Activated T-cell treated with anti-CD3 and anti-CD28 coated beads, Interleukin-2, amount 50 U/mL, for 48 hours (primary cell): Measurements from ENCODE around the gene ABHD17B.

Source experiments
- DNase-seq, 2 experiments: peaks; one replicate each; pipeline ENCODE4 v3.0.0-alpha.2; 2020

Gene ABHD17B

DNA sequence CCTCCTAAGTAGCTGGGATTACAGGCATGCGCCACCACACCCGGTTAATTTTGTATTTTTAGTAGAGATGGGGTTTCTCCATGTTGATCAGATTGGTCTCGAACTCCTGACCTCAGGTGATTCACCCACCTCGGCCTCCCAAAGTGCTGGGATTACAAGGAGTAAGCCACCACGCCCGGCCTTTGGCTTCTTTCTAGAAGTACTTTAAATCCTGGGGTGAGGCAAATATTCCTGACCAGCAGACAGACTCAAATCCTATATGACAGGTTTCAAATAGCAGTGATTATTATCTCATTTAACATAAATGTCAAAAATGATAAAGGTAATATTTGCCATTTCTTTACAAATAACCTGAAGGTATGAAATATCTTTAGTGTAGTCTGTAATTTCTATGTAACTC, 35.6 kb downstream of the ABHD17B start:
- no peak for DNase-seq

DNA sequence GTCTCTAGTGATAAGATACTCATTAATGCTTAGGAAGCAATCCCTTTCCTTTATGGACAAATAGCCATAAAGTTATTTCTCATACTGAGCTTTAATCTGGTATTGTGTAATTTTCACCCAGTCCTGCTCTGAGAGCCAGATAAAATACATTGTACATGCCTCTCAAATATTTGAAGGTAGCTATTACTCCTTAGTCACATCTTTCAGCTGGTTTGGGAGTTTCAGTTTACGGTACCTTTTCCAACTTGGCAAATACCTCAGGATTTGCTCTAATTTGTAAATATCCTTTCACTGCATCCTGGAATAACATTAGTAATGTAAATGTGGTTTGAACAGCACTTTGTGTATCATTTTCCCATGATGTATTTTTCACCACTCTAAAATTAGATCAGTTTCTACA, 47.4 kb downstream of the ABHD17B start:
- DNase-seq = no peak

DNA sequence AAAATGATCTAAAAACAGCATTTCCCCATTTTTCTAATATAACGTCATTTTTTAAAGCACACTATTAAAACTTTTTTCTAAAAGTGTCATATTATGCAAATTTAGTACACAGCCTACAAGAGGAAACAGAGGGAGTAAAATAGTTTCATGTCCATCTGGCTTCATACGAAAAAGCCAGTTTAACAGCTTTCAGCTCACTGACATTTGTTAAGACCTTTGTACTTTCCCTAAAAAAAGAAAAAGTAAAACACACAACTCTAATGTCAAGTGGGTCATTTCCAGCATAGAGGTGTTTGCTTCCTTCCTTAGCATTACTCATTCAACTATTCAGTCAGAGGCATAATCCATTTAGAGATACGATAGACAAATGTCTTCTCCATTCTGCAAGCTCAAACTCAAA, 49.4 kb downstream of the ABHD17B start:
- no peak for DNase-seq

DNA sequence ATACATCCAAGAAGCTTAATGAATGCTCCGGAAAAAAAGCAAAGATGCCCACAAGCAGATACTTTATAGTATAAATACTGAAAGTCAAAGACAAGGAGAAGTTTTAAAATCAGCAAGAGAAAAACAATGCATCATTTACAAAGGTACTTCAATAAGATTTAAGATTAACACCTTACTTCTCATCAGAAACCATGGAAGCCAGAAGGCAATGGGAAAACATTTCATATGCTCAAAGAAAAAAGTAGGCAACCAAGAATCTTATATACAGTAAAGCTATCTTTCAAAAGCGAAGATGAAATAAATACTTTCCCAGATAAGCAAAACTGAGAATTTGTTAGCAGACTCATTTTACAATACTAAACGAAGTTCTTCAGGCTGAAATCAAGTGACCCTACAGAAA, 51.1 kb downstream of the ABHD17B start:
- DNase-seq = no peak

DNA sequence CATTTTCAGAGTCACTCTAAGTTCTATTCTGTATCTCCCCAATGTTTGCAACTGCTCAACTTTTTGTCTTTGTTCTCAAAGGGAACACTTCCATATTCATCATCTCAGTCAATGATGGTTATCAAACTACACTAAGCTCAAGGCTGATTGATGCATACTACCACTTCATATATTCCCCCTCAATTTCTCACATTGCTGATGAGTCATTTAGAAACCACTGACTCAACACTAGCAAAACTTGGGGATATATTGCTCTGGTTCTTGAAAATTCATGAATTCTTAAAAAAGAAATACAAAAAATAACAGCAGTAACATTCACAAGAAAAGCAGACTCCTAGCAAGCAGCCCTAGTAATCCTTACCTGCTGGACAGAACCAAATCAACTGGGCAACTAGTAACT, 52.2 kb downstream of the ABHD17B start:
- DNase-seq = no peak

DNA sequence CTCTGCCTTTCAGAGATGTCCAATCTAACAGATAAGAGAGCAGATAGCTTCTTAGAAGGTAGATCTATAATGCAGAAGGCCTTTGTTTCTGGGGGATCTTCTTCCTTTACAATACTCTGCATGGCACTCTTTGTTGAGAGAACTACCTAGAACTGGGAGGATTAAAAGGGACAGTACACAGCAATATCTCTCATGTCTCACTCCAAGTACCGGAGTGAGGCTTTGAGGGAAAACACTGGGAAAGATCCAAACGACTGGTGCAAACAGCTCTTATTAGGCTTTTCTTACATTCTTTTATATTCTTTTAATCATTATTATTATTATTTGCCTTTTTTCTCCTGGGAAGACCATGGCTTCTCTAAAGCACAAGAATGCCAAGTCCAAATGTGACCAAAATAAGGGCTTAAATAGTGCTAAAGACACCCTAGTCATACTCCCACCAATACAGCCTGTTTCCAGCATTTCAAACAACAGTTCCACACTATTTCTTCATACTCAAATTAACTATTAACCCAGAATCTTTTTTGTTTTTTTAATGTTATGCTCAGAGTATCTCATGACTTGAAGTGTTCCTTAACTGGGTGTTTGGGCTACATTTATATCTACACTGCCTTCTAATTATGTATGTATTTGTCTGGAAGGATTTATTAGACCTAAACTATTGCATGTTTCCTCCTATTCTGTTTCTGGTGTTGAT, 52.7 kb downstream of the ABHD17B start:
- DNase-seq = no peak

DNA sequence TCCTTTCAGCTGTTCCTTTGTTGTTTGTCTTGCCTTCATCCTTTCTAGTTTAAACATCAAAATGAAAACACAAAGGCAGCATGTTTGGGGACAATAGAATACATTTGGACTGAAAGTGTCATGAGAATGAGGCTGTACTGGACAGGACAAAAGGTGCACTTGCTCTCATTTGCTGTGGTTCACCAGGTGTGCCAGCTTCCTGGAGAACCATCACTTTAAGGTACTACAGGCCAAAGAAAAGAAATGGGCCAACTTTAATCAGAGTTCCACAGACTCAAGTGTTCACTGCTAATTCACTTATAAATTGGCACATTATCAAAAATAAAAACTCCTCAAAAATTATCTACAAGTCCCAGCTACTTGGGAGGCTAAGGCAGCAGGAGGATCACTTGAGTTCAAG, 53.8 kb downstream of the ABHD17B start:
- DNase-seq = no peak

DNA sequence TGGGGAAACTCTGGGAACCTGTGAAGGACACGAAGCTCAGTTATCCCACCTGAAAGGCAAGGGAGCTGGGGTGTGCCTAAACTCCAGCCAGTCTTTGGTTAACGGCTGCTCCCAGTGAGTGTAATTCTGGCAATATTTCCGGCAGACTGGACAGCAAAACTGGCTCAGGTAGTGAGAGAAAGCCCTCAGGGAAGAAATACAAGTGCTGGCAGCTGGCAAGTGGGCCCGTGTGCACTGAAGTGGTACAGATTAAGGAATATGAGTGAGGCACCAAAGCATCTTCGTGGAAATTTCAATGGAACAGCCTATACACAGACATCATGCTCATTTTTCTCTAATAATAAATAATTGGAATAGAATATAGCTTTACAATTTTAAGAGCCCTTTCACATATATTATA, 56.2 kb downstream of the ABHD17B start:
- no peak for DNase-seq

DNA sequence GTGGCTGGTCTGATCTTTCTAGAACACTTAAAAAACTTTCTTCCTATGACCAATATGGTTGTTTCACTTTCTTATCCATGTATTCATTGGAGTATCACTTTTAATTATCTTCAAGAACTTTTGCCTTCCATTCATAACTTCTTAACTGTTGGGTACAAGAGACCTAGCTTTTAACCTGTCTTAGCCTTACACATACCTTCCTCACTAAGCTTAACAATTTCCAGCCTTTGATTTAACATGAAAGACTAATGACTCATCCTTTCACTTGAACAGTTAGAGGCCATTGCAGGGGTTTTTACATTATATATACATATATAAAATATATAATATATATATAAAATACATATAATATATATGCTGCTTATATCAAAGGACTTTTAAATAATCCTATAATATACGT, 57.9 kb downstream of the ABHD17B start:
- no peak for DNase-seq

DNA sequence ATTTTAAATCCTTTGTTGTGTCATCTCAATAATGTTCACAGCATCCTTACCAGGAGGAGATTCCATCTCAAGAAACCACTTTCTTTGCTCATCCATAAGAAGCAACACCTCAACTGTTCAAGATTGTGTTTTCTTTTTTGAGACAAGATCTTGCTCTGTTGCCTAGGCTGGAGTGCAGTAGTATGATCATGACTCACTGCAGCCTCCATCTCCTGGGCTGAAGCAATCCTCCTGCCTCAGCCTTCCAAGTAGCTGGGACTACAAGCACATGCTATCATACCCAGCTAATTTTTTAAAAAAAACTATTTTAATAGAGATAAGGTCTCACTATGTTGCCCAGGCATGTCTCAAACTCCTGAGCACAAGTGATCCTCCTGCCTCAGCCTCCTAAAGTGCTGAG, 60.0 kb downstream of the ABHD17B start:
- DNase-seq = no peak

DNA sequence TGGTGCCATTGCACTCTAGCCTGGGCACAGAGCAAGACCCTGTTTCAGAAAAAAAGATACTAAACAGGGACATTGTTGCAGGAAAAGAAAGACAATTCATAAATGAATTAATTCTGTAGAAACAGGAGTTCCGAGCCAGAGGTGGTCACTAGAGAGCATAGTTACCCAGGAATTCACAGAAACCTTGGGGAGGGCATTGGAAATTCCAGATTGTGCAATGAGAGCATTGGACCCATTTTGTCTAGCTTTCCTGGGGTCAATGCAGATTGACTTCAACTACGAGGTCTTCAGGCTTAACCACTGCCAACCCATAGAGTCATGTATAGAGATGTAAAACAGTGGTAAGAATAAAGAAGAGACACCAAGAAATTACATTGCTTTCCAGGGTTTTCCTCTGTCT, 63.1 kb downstream of the ABHD17B start:
- DNase-seq = no peak

DNA sequence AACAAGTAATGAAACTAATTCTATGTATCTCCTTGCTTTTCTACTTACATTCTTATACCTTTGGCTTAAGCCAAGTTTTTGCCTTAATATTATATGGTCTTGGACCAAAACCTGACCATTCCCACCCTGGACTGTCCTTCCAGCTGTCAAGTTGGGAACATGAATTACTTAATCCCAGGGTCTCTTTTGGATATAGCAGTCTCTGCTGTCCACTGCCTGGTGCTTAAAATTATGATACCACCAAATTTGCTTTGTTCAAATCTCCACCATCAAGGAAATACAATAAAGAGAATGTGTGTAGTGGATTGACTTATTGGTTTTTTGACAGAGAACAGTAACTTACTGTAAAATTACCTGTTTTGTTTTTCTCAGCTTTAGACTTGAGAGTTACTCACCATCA, 66.2 kb downstream of the ABHD17B start:
- no peak for DNase-seq

DNA sequence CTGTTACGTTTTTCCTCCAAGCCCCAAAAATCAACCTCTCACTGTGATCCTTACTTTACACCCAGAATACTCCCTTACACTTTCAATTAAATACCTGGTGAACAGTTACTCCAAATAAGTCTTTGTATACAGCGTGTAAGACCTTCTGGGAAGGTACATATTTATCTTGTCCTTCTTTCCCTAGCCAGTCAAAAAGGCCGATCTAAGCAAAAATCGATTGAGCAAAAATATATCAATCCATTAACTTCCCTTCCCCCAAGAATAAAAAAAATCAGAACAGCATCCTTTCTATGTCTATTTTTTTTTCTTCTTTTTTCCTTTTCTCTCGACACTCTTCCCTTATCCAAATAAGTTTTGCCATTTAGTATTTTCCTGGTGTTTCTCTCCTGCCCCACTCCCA, 71.3 kb downstream of the ABHD17B start:
- no peak for DNase-seq

DNA sequence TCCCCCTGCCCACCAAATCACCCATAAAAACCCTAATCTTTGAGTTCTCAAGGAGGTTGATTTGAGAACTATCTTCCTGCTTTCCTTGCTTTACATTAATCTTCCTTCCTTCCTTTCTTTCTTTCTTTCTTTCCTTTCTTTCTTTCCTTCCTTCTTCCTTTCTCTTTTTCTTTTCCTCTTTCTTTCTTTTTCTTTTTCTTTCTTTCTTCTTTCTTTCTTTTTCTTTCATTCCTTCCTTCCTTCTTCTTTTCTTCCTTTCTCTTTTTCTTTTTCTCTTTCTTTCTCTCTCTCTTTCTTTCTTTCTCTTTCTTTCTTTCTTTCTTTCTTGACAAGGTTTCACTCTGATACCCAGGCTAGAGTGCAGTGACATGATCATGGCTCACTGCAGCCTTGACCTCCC, 75.4 kb downstream of the ABHD17B start:
- DNase-seq = no peak

DNA sequence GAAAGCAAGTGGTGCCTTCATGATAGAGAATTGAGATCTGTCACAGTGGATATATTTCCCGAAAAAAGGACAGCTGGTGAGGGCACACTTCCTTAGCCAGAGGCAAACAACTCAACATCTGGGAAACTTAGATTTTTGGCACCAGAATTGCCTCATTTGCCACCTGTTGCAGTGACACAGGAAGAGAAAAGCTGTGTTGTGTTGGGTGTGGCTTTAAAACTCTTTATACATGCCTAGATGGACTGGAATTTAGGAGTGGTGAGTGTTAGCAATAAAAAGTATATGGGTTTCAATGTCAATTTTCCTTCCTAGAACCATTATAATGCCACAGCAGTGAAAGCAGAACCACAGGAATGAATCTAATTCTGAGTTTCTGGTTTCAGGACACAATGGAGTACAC, 80.1 kb downstream of the ABHD17B start:
- DNase-seq = no peak

DNA sequence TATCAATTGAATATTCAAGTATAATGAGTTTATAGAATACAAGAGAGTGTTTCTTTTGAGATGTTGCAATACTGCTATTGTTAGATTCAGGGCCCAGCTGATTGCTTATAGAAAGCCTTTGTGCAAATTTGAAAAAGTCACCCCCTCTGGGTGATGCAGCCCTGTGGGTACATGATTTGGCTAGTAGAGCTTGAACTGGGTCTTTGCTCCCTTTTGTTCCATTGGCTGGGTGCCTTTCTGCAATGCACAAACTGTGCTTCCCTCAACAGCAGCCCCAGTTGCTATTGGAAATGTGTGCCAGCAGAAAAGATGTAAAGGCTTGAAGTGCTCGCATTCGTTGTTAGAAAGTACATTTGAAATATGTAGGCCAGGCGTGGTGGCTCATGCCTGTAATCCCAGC, 80.8 kb downstream of the ABHD17B start:
- DNase-seq = no peak

DNA sequence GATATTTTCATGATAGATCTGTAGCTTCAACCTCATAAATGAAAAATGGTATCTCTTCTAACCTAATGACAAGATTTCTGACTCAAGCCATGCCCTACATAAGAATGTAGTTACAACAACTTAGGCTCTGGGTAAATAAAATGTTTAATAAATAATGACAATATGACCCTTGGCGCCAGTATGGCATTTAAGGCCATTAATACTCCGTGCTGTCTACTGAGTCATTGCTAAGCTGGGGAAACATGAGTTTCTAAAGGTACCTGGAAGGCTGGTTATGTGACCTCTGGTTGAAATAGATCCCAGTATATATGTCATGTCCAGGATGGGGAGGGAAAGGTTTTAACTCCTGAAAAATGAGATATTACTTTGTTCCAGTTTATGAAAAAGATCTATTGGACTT, 84.7 kb downstream of the ABHD17B start:
- no peak for DNase-seq

DNA sequence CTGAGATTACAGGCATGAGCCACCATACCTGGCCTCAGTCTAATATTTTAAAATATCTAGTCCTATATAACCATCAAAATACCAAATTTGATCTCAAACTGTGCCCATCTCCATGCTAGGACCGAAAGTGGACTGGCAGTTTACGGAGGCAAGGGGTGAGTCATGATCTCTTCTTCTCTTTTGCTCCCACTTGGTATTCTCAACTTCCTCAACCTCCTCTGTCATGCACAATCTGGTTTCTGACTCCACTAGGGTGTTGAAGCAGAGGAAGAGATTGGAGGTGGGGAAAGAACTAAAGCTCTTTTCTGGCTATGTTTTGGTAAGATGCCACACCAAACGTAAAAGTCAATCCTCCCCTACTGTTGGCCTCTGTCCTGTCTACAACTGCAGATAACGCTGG, 86.7 kb downstream of the ABHD17B start:
- DNase-seq = no peak

DNA sequence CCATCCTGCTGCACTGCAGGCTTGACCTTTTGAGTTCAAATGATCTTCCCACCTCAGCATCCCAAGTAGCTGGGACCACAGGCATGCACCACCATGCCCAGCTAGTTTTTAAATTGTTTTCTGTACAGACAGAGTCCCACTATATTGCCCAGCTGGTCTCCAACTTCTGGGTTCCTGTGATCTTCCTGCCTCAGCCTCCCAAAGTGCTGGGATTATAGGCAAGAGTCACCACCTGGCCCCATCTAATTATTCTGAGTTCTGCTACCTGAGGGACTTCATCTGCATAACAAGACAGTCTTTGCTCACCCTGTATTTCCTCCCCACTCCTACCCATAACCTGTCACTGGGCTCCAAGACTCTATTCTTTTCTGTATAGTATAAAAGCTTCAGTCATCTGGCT, 88.1 kb downstream of the ABHD17B start:
- no peak for DNase-seq

DNA sequence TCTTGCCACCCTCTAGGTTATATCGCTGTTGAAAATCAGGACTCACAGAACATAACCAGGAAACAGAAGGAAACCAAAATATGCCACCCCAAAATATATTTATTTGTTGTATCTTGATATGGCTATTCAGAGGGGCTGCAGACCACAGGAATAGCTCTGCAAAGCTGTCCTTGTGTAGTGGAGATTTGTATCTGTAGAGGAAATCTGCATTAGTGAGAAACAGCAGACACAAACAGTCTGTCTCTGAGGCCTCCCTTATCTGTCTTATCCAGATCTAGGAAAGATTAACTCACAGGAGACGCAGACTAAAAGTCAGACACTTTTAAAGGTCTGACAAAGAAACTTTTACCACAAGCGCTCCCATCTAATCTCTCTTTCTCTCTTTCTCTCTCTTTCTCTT, 88.5 kb downstream of the ABHD17B start:
- no peak for DNase-seq

DNA sequence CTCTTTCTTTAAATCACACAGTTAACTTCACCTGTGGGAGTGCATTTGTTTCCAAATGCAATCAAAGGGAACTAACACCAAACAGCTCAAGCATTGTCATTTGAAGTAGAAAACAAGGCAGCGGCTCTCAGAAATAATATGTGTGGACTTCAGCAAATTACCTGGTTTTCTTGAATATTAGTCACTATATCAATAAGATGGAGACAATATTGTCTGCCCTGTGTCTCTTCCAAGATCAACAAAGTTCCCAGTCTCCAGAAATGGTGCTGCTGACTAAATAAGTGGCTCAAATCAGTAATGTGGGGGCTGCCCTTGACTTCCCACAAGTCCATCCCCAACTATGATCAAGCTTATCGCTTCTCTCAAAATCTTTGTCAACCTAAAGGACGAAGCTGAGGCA, 89.6 kb downstream of the ABHD17B start:
- no peak for DNase-seq

DNA sequence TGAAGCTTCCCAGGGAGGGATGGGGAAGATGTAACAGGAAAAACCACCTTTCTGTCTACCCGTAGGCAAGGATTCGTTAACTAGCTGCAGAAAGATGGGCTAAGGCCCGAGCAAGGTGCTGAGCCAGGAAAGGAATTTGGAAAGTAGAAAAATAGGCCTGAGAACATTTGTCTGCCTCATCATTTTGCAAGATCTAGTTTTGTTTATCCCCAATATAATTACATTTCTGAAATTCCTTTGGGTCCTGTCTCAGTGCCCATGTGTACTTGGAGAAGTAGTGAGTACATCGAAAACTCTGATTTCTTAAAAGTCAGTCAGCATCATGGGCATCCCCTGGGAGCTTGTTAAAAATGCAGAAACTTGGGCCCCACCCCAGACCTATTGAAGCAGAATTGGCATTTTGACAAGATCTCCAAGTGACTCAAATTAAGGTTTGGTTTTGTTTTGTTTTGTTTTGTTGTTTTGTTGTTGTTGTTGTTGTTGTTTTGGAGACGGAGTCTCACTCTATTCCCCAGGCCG, 90.5 kb downstream of the ABHD17B start:
- DNase-seq = no peak

DNA sequence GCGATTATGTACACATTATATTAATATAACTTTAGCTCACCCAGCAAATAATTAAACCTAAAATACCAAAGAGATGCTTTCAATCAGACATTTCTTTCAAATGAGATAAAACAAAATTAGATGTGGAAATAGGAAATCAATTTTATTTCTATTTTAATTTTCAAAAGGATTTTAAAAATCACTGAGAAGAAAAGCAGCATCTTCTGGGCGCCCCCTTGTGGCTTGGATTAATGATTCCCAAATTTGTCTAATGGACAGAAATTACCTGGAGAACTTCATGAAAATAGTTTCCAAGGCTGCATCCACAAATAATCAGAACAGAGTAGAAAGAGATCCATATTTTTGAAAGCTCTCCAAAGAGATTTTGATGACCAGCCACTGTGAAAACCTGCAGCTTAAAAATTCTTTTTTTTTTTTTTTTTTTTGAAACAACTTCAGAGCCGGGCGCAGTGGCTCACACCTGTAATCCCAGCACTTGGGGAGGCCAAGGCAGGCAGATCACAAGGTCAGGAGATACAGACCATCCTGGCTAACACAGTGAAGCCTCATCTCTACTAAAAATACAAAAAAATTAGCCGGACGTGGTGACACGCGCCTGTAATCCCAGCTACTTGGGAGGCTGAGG, 91.8 kb downstream of the ABHD17B start:
- DNase-seq = peak in 1 of 2 experiments; percentile 32

DNA sequence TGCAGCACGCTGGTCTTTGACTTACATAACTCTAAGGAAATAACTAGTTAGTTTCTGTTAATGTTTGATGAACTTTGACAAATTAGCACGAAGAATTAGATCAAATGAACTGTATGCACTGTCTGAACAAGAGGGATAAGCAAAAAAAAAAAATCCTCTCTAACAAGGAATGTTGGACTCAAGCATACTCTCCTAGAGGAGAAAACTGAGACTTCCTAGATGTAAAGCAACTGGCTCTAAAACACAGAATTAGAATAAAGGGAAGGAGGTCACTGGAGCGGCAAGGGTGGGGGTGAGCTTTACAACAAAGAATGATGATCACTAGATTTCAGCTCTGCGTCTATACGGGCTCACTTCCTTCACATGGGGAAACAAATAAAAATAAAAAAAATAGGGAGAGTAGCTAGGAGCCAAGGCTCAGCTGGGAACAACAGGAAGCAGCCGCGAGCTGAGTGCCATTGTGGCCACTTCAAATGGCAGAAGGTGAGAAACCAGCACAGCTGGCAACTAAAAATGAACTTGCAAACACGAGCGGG, 94.0 kb downstream of the ABHD17B start:
- no peak for DNase-seq
